GM19023 (cell line): ENCODE measurements around the gene SPEM3.

Experiments
- ATAC-seq: cut with Tn5 transposase; IDR thresholded peaks from one replicate; pipeline ENCODE4 v1.9.1; 2021; ENCODE audit warnings: mild to moderate bottlenecking, moderate library complexity; ENCODE audit not compliant: unreplicated experiment

Gene SPEM3

GRCh38 chr17:7419819-7420610 lies 8.6 kb upstream of the SPEM3 start, which contains the start of gene SPEM1:
Gene SPEM1 (plus strand): TSS chr17:7420324. CDS start chr17:7420385, 61 bp downstream.
- ATAC-seq, result no peak

- no peak for ATAC-seq
Observed at GRCh38 chr17:7421186-7421585, 7.5 kb upstream of the SPEM3 start.

GRCh38 chr17:7423679-7424078 lies 5.0 kb upstream of the SPEM3 start:
- ATAC-seq, result no peak

- ATAC-seq, result no peak
Observed at GRCh38 chr17:7425316-7425715, 3.3 kb upstream of the SPEM3 start, which contains the start of gene SPEM2. Gene SPEM2 (plus strand): TSS chr17:7425616. CDS start chr17:7425689, 73 bp downstream.

GRCh38 chr17:7425756-7426155 lies 2.9 kb upstream of the SPEM3 start:
- ATAC-seq, result no peak

- no peak for ATAC-seq
Observed at GRCh38 chr17:7426203-7426863, 2.3 kb upstream of the SPEM3 start.

- no peak for ATAC-seq
Observed at GRCh38 chr17:7426896-7427489, 1.7 kb upstream of the SPEM3 start.

- no peak for ATAC-seq
Observed at GRCh38 chr17:7427549-7427948, 1.1 kb upstream of the SPEM3 start.

GRCh38 chr17:7429722-7430121 lies 1.1 kb downstream of the SPEM3 start:
- no peak for ATAC-seq

- ATAC-seq, result no peak
Observed at GRCh38 chr17:7431231-7431630, 2.6 kb downstream of the SPEM3 start.

GRCh38 chr17:7432296-7432695 lies 3.6 kb downstream of the SPEM3 start:
- no peak for ATAC-seq

GRCh38 chr17:7435676-7436555 lies 7.3 kb downstream of the SPEM3 start:
- ATAC-seq, result peak; percentile 17

GRCh38 chr17:7436556-7437368 lies 8.1 kb downstream of the SPEM3 start:
- no peak for ATAC-seq

GRCh38 chr17:7437369-7437863 lies 8.8 kb downstream of the SPEM3 start:
- ATAC-seq, result no peak

GRCh38 chr17:7437950-7438614 lies 9.4 kb downstream of the SPEM3 start:
- no peak for ATAC-seq

GRCh38 chr17:7438656-7439460 lies 10.2 kb downstream of the SPEM3 start:
- ATAC-seq, result no peak

- no peak for ATAC-seq
Observed at GRCh38 chr17:7439462-7440112, 10.9 kb downstream of the SPEM3 start, which contains the start of gene FGF11. Gene FGF11 (plus strand): TSS chr17:7439512. CDS start chr17:7439621, 109 bp downstream.
